ENCODE results near the gene SLC25A39. TPM values are rescaled to one million over a fixed set of nuclear protein-coding genes. Genes with fewer than 3 reads are reported as not detected.
"Not testable (repeated sequence)": the region's sequence is repeated elsewhere in the genome, so short reads cannot be mapped to it uniquely, and the experiment has no call there.

SLC25A39 gene
- total RNA-seq, 5 donors from 2014 or later (not counting 1 experiment from before 2014, with no cell fraction given), result 78.6 to 108 (median 104) TPM

DNA sequence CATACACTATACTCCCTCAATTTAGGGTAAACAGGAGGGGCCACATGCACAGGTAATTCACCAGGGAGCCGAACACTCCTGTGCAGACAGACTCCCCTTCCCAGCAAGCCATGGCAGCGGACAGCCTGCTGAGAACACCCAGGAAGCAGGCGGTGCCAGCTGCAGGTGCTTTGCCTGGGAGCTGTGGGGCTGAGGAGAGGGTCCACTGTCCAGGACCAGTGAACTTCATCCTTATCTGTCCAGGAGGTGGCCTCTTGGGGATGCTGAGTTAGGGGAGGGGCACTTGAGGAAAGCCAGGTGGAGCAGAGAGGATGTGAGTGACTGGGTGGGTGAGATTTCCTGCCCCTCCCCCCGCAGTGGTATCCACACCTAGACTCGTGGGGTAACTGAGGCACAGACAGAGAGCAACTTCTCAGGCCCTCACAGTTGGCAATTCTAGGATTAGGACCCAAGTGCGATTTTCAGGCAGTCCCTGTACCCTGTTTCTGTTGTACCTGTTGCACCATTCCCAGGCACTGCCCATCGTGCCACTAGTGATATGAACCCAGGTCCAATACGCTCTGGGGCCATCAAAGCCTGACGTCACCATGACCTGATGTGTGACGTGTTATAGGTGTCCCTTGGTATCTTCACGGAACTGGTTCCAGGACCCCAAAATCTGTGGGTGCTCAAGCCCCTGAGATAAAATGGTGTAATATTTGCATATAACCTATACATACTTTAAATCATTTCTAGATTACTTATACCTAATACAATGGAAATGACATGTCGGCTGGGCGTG, 21.6 kb upstream of the SLC25A39 start:
- DNase-seq (no peak), ATAC-seq (replicated peaks in 1 of 4) (no peak)
- H3K9me3 Mint-ChIP-seq, result no peaks in the 10 kb centered on the region
- H3K4me3 Mint-ChIP-seq, result peak overlapping the region; percentile 89 to 95 (median 91)
- POLR2A ChIA-PET, result interaction anchor here in 1 of 2 donors (0.6 kb wide), 1 partner anchor 259 kb away, joined by 4 read pairs; no protein-coding TSS in a partner anchor
- Histone ChIP-seq H3K27ac (ENCODE audit: low read length) (no peak overlapping the region), H3K36me3 (ENCODE audit: control insufficient read depth in 2 of 2, extremely low read depth in 1 of 2, insufficient read depth in 1 of 2, low read length in 1 of 2) (no peaks in the 10 kb centered on the region), H3K9me3 (no peaks in the 10 kb centered on the region), H3K27me3 (replicated peaks in 1 of 2; ENCODE audit: control insufficient read depth in 2 of 2, extremely low read depth in 1 of 2, insufficient read depth in 2 of 2, low read length in 1 of 2) (peaks cover 0 to 8% of the 10 kb centered on the region in 2 experiments), H3K4me1 (ENCODE audit: control insufficient read depth in 1 of 2, extremely low read depth in 1 of 2, insufficient read depth in 2 of 2, low read length in 2 of 2) (peaks cover 2 to 27% of the 10 kb centered on the region in 2 experiments), H3K4me3 (ENCODE audit: control insufficient read depth in 1 of 2, extremely low read depth in 1 of 2, low read length in 1 of 2) (peak overlapping the region in 1 of 2 donors; percentile 72)
- H3K27ac Mint-ChIP-seq, result peak overlapping the region; percentile 63 to 81
- no peaks in the 10 kb centered on the region for H3K36me3 Mint-ChIP-seq
- CTCF ChIA-PET, result interaction anchor here (0.6 to 1.4 kb wide), 9 partner anchors 15 to 409 kb away, joined by 3 to 6 read pairs (median 4); partner anchors contain the start of genes FAM171A2 (in 1 of the 2) and TMUB2 (in 1 of the 2)
- peaks cover 16 to 33% (median 28%) of the 10 kb centered on the region in 3 donors for H3K4me1 Mint-ChIP-seq
- peaks cover under 1 to 4% of the 10 kb centered on the region in 2 donors for H3K27me3 Mint-ChIP-seq
- WGBS (ENCODE audit: insufficient coverage), result 67% methylated on average over 5 of the region's 13 CpGs

DNA sequence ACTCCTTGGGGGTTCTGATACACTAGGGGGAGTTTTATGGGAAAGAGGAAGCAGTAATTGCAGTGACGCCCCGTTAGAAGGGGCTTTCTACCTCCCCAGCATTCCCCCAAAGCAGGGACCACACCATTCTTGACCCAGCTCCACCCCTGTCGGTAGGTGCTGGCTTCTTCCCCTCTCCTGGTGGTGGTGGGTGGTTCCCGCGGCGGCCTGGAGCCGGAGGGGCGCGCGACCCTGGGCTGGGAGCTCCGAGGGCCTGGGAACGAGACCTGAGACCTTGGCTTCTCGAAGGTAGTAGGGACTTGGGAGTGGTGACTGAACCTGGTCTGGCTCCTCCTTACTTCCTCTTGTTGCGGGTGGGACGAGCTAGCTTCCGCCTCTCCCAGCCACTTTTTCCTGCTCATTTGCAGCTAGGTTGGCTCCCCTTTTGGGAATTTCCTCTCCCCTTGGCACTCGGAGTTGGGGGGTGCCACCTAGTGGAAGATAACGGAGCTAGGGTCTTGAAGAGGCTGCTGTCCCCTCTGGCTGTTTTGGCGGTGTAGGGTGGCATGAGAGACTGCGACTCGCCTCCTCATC, 20.9 kb upstream of the SLC25A39 start:
- ChIA-PET POLR2A (interaction anchor here in 1 of 2 donors (0.6 kb wide), 1 partner anchor 258 kb away, joined by 4 read pairs; no protein-coding TSS in a partner anchor), CTCF (interaction anchor here (0.6 to 1.4 kb wide), 13 partner anchors 14 to 159 kb away, joined by 3 to 6 read pairs (median 3); partner anchors contain the start of genes FAM171A2 (in 1 of the 2) and TMUB2 (in 1 of the 2))
- H3K27me3 ChIP-seq (replicated peaks in 1 of 2; ENCODE audit: control insufficient read depth in 2 of 2, extremely low read depth in 1 of 2, insufficient read depth in 2 of 2, low read length in 1 of 2), result peaks cover 0 to 8% of the 10 kb centered on the region in 2 experiments
- DNase-seq (peak in 19 of 35 experiments; percentile 19 to 69 (median 35)), ATAC-seq (replicated peaks in 1 of 4) (peak; percentile 44 to 47 (median 45))
- peak overlapping the region; percentile 72 to 98 for H3K4me3 ChIP-seq (ENCODE audit: control insufficient read depth in 1 of 2, extremely low read depth in 1 of 2, low read length in 1 of 2)
- H3K36me3 ChIP-seq (ENCODE audit: control insufficient read depth in 2 of 2, extremely low read depth in 1 of 2, insufficient read depth in 1 of 2, low read length in 1 of 2), result no peaks in the 10 kb centered on the region
- H3K27ac ChIP-seq (ENCODE audit: low read length), result peak overlapping the region; percentile 8
- peak overlapping the region; percentile 63 to 81 for H3K27ac Mint-ChIP-seq
- peak overlapping the region; percentile 89 to 95 (median 91) for H3K4me3 Mint-ChIP-seq
- peaks cover 2 to 21% of the 10 kb centered on the region in 2 experiments for H3K4me1 ChIP-seq (ENCODE audit: control insufficient read depth in 1 of 2, extremely low read depth in 1 of 2, insufficient read depth in 2 of 2, low read length in 2 of 2)
- WGBS (ENCODE audit: insufficient coverage), result no CpG with 5 or more reads among the region's 21 CpGs
- no peaks in the 10 kb centered on the region for H3K9me3 ChIP-seq
- peaks cover 4 to 10% of the 10 kb centered on the region in 2 donors for H3K27me3 Mint-ChIP-seq
- no peaks in the 10 kb centered on the region for H3K36me3 Mint-ChIP-seq
- no peaks in the 10 kb centered on the region for H3K9me3 Mint-ChIP-seq
- H3K4me1 Mint-ChIP-seq, result peaks cover 16 to 30% (median 25%) of the 10 kb centered on the region in 3 donors

GRCh38 chr17:44344939-44345453, 20.4 kb upstream of the SLC25A39 start, which contains the start of gene GRN:
TSS of gene GRN (plus strand) at chr17:44345302. CDS start at chr17:44349165, 3,863 bp downstream.
- H3K27ac ChIP-seq (ENCODE audit: low read length), result peak within 1 kb of the TSS; percentile 8
- WGBS (ENCODE audit: insufficient coverage), result 5% methylated on average over 12 of the region's 26 CpGs
- no peaks in the 10 kb centered on the region for H3K36me3 ChIP-seq (ENCODE audit: control insufficient read depth in 2 of 2, extremely low read depth in 1 of 2, insufficient read depth in 1 of 2, low read length in 1 of 2)
- ATAC-seq (replicated peaks in 1 of 4) (peak; percentile 98 to 99 (median 98)), DNase-seq (peak; percentile 60 to 89 (median 77))
- H3K27ac Mint-ChIP-seq, result peak within 1 kb of the TSS; percentile 63 to 81
- H3K4me1 Mint-ChIP-seq, result peaks cover 16 to 30% (median 24%) of the 10 kb centered on the region in 3 donors
- POLR2A ChIA-PET, result no interaction called here
- peaks cover 4 to 10% of the 10 kb centered on the region in 2 donors for H3K27me3 Mint-ChIP-seq
- peaks cover 0 to 8% of the 10 kb centered on the region in 2 experiments for H3K27me3 ChIP-seq (replicated peaks in 1 of 2; ENCODE audit: control insufficient read depth in 2 of 2, extremely low read depth in 1 of 2, insufficient read depth in 2 of 2, low read length in 1 of 2)
- no peaks in the 10 kb centered on the region for H3K36me3 Mint-ChIP-seq
- H3K4me3 Mint-ChIP-seq, result peak within 1 kb of the TSS; percentile 89 to 95 (median 91)
- H3K4me3 ChIP-seq (ENCODE audit: control insufficient read depth in 1 of 2, extremely low read depth in 1 of 2, low read length in 1 of 2), result peak within 1 kb of the TSS; percentile 72 to 98
- CTCF ChIA-PET, result interaction anchor here (0.5 to 1.4 kb wide), 13 partner anchors 14 to 579 kb away, joined by 3 to 6 read pairs (median 3); partner anchors contain the start of genes FAM171A2 (in 1 of the 2) and TMUB2 (in 1 of the 2)
- H3K4me1 ChIP-seq (ENCODE audit: control insufficient read depth in 1 of 2, extremely low read depth in 1 of 2, insufficient read depth in 2 of 2, low read length in 2 of 2), result peaks cover 2 to 21% of the 10 kb centered on the region in 2 experiments
- no peaks in the 10 kb centered on the region for H3K9me3 ChIP-seq
- H3K9me3 Mint-ChIP-seq, result no peaks in the 10 kb centered on the region

GRCh38 chr17:44343510-44344209, 19.0 kb upstream of the SLC25A39 start:
- no peak for ATAC-seq (replicated peaks in 1 of 4)
- Mint-ChIP-seq H3K27me3 (peaks cover 5 to 10% of the 10 kb centered on the region in 2 donors), H3K36me3 (no peaks in the 10 kb centered on the region), H3K9me3 (no peaks in the 10 kb centered on the region), H3K4me1 (peaks cover 16 to 29% (median 24%) of the 10 kb centered on the region in 3 donors), H3K27ac (no peak overlapping the region), H3K4me3 (peak overlapping the region in 1 of 3 donors; percentile 6)
- Histone ChIP-seq H3K27me3 (replicated peaks in 1 of 2; ENCODE audit: control insufficient read depth in 2 of 2, extremely low read depth in 1 of 2, insufficient read depth in 2 of 2, low read length in 1 of 2) (peaks cover 0 to 10% of the 10 kb centered on the region in 2 experiments), H3K27ac (ENCODE audit: low read length) (no peak overlapping the region), H3K4me1 (ENCODE audit: control insufficient read depth in 1 of 2, extremely low read depth in 1 of 2, insufficient read depth in 2 of 2, low read length in 2 of 2) (peaks cover 2 to 21% of the 10 kb centered on the region in 2 experiments), H3K9me3 (no peaks in the 10 kb centered on the region), H3K4me3 (ENCODE audit: control insufficient read depth in 1 of 2, extremely low read depth in 1 of 2, low read length in 1 of 2) (no peak overlapping the region), H3K36me3 (ENCODE audit: control insufficient read depth in 2 of 2, extremely low read depth in 1 of 2, insufficient read depth in 1 of 2, low read length in 1 of 2) (no peaks in the 10 kb centered on the region)
- CTCF ChIA-PET, result no interaction called here
- DNase-seq, result no peak
- POLR2A ChIA-PET, result no interaction called here
- 90% methylated on average over 11 of the region's 11 CpGs for WGBS (ENCODE audit: insufficient coverage)

GRCh38 chr17:44340553-44340952, 15.9 kb upstream of the SLC25A39 start:
- POLR2A ChIA-PET; H3K4me3 Mint-ChIP-seq; H3K27ac ChIP-seq (ENCODE audit: low read length); CTCF ChIA-PET; H3K27ac Mint-ChIP-seq; H3K9me3 ChIP-seq; ATAC-seq (replicated peaks in 1 of 4); DNase-seq; H3K4me3 ChIP-seq (ENCODE audit: control insufficient read depth in 1 of 2, extremely low read depth in 1 of 2, low read length in 1 of 2); H3K36me3 Mint-ChIP-seq; H3K9me3 Mint-ChIP-seq; H3K36me3 ChIP-seq (ENCODE audit: control insufficient read depth in 2 of 2, extremely low read depth in 1 of 2, insufficient read depth in 1 of 2, low read length in 1 of 2): not testable (repeated sequence)
- Mint-ChIP-seq H3K27me3 (peaks cover 7 to 10% of the 10 kb centered on the region in 2 donors), H3K4me1 (peaks cover 6 to 14% (median 13%) of the 10 kb centered on the region in 3 donors)
- 100% methylated on average over 2 of the region's 5 CpGs for WGBS (ENCODE audit: insufficient coverage)
- Histone ChIP-seq H3K27me3 (replicated peaks in 1 of 2; ENCODE audit: control insufficient read depth in 2 of 2, extremely low read depth in 1 of 2, insufficient read depth in 2 of 2, low read length in 1 of 2) (peaks cover 0 to 17% of the 10 kb centered on the region in 2 experiments), H3K4me1 (ENCODE audit: control insufficient read depth in 1 of 2, extremely low read depth in 1 of 2, insufficient read depth in 2 of 2, low read length in 2 of 2) (peaks cover 0 to 11% of the 10 kb centered on the region in 2 experiments)

Data from T-cell (primary cell).